ENCODE data around the gene P4HB.

The P4HB gene

GRCh38 chr17:81817758-81818147 lies 42.6 kb downstream of the P4HB start:
- no peak for DNase-seq (ENCODE audit: low read depth)
- no peak overlapping the region for H3K4me3 ChIP-seq (ENCODE audit: low read depth, low read length)
- no peak for TF ChIP-seq CTCF (IDR thresholded peaks at IDR 0.05; ENCODE audit: control insufficient read depth, extremely low read depth, insufficient read depth)

- no peak for DNase-seq (ENCODE audit: low read depth)
- TF ChIP-seq CTCF (IDR thresholded peaks at IDR 0.05; ENCODE audit: control insufficient read depth, extremely low read depth, insufficient read depth): no peak
- no peak overlapping the region for H3K4me3 ChIP-seq (ENCODE audit: low read depth, low read length)
Measured at GRCh38 chr17:81815646-81815986, 44.7 kb downstream of the P4HB start.

- TF ChIP-seq CTCF (IDR thresholded peaks at IDR 0.05; ENCODE audit: control insufficient read depth, extremely low read depth, insufficient read depth): no peak
- no peak overlapping the region for H3K4me3 ChIP-seq (ENCODE audit: low read depth, low read length)
- DNase-seq (ENCODE audit: low read depth): no peak
Measured at GRCh38 chr17:81814748-81815645, 45.3 kb downstream of the P4HB start.

- H3K4me3 ChIP-seq (ENCODE audit: low read depth, low read length): no peak overlapping the region
- TF ChIP-seq CTCF (IDR thresholded peaks at IDR 0.05; ENCODE audit: control insufficient read depth, extremely low read depth, insufficient read depth): no peak
- DNase-seq (ENCODE audit: low read depth): no peak
Measured at GRCh38 chr17:81813861-81814683, 46.3 kb downstream of the P4HB start.

GRCh38 chr17:81813371-81813684 lies 47.0 kb downstream of the P4HB start:
- H3K4me3 ChIP-seq (ENCODE audit: low read depth, low read length): no peak overlapping the region
- no peak for TF ChIP-seq CTCF (IDR thresholded peaks at IDR 0.05; ENCODE audit: control insufficient read depth, extremely low read depth, insufficient read depth)
- DNase-seq (ENCODE audit: low read depth): no peak

GRCh38 chr17:81812571-81813370 lies 47.6 kb downstream of the P4HB start:
- TF ChIP-seq CTCF (IDR thresholded peaks at IDR 0.05; ENCODE audit: control insufficient read depth, extremely low read depth, insufficient read depth): no peak
- DNase-seq (ENCODE audit: low read depth): no peak
- H3K4me3 ChIP-seq (ENCODE audit: low read depth, low read length): no peak overlapping the region
